ENCODE data around the gene FBXO15. TPM values are rescaled to one million over a fixed set of nuclear protein-coding genes. Genes with fewer than 3 reads are reported as not detected.

The FBXO15 gene
- total and polyA plus RNA-seq, 2 donors (not counting 3 experiments of a cell fraction or from before 2014, with no cell fraction given) = not detected

GRCh38 chr18:74081966-74082741, 65.5 kb downstream of the FBXO15 start:
- Histone ChIP-seq H3K27me3 (ENCODE audit: control insufficient read depth in 2 of 2, insufficient read depth in 2 of 2, low read length in 2 of 2) (no peaks in the 10 kb centered on the region), H3K79me2 (ENCODE audit: control insufficient read depth, insufficient read depth, low read length) (no peaks in the 10 kb centered on the region), H3K4me1 (ENCODE audit: control insufficient read depth, extremely low read depth, insufficient read depth, low read length) (no peaks in the 10 kb centered on the region), H3K4me3 (replicated peaks in 1 of 3; ENCODE audit: insufficient read depth in 1 of 3, low read depth in 1 of 3, low read length in 3 of 3) (no peak overlapping the region), H3K4me2 (ENCODE audit: insufficient read depth, low read length) (no peak overlapping the region), H3K9me1 (replicated peaks; ENCODE audit: control insufficient read depth, extremely low read depth, insufficient read depth, low read length) (no peaks in the 10 kb centered on the region), H3K9me3 (replicated peaks; ENCODE audit: control insufficient read depth, insufficient read depth, low read length) (peaks cover 2% of the 10 kb centered on the region), H2AFZ (ENCODE audit: low read depth, low read length) (no peak overlapping the region), H3K36me3 (ENCODE audit: control insufficient read depth in 2 of 2, extremely low read depth in 1 of 2, insufficient read depth in 2 of 2, low read length in 2 of 2) (no peaks in the 10 kb centered on the region), H3K27ac (ENCODE audit: insufficient read depth, low read depth, low read length) (no peak overlapping the region), H3K9ac (replicated peaks; ENCODE audit: extremely low read depth, insufficient read depth, low read length) (no peak overlapping the region), H4K20me1 (replicated peaks; ENCODE audit: control insufficient read depth, extremely low read depth, insufficient read depth, low read length) (no peaks in the 10 kb centered on the region)
- no peak for TF ChIP-seq GATA2 (IDR thresholded peaks at IDR 0.05; ENCODE audit: insufficient read depth, insufficient read length, low read depth, low read length)
- no peak for TF ChIP-seq JUN (IDR thresholded peaks at IDR 0.05; ENCODE audit: borderline replicate concordance, insufficient read depth, insufficient read length, low read depth)
- no peak for TF ChIP-seq MAX (IDR thresholded peaks at IDR 0.05; ENCODE audit: insufficient read depth, insufficient read length)
- TF ChIP-seq MYC (IDR thresholded peaks at IDR 0.05; ENCODE audit: low read depth, low read length) = no peak
- no peak for TF ChIP-seq POLR2A (IDR thresholded peaks at IDR 0.05; ENCODE audit: low read depth, low read length)
- TF ChIP-seq FOS (IDR thresholded peaks at IDR 0.05; ENCODE audit: borderline replicate concordance, insufficient read depth, low read length) = no peak
- ChIA-PET CTCF (no interaction called here), POLR2A (interaction anchor here (0.6 kb wide), 1 partner anchor 185 kb away, joined by 4 read pairs; no protein-coding TSS in a partner anchor)
- dilution Hi-C loops (cut with MboI; ENCODE audit: extremely low pct_ligation_motif_present, low sequenced_read_pairs) = no loop called here
- intact Hi-C loops (cut with micrococcal nuclease) = loop anchor here (1.0 kb wide), 1 partner anchor 260 kb away; no protein-coding TSS in a partner anchor
- FAIRE-seq = no peak
- no TSS peak for BruUV-seq (replicated peaks)
- DNase-seq (ENCODE audit: low read depth, low spot score) = no peak

- Histone ChIP-seq H3K9ac (replicated peaks; ENCODE audit: extremely low read depth, insufficient read depth, low read length) (no peak overlapping the region), H3K27ac (ENCODE audit: insufficient read depth, low read depth, low read length) (no peak overlapping the region), H2AFZ (ENCODE audit: low read depth, low read length) (no peak overlapping the region), H3K79me2 (ENCODE audit: control insufficient read depth, insufficient read depth, low read length) (no peaks in the 10 kb centered on the region), H3K4me3 (replicated peaks in 1 of 3; ENCODE audit: insufficient read depth in 1 of 3, low read depth in 1 of 3, low read length in 3 of 3) (no peak overlapping the region), H3K9me3 (replicated peaks; ENCODE audit: control insufficient read depth, insufficient read depth, low read length) (peaks cover 2% of the 10 kb centered on the region), H3K4me2 (ENCODE audit: insufficient read depth, low read length) (no peak overlapping the region), H3K9me1 (replicated peaks; ENCODE audit: control insufficient read depth, extremely low read depth, insufficient read depth, low read length) (no peaks in the 10 kb centered on the region), H3K27me3 (ENCODE audit: control insufficient read depth in 2 of 2, insufficient read depth in 2 of 2, low read length in 2 of 2) (no peaks in the 10 kb centered on the region), H4K20me1 (replicated peaks; ENCODE audit: control insufficient read depth, extremely low read depth, insufficient read depth, low read length) (no peaks in the 10 kb centered on the region), H3K4me1 (ENCODE audit: control insufficient read depth, extremely low read depth, insufficient read depth, low read length) (no peaks in the 10 kb centered on the region), H3K36me3 (ENCODE audit: control insufficient read depth in 2 of 2, extremely low read depth in 1 of 2, insufficient read depth in 2 of 2, low read length in 2 of 2) (no peaks in the 10 kb centered on the region)
- TF ChIP-seq FOS (IDR thresholded peaks at IDR 0.05; ENCODE audit: borderline replicate concordance, insufficient read depth, low read length) (no peak), MYC (IDR thresholded peaks at IDR 0.05; ENCODE audit: low read depth, low read length) (no peak), POLR2AphosphoS5 (IDR thresholded peaks at IDR 0.05; ENCODE audit: insufficient read depth, low read depth, low read length) (no peak), CTCF (IDR thresholded peaks at IDR 0.05; ENCODE audit: extremely low read depth in 1 of 2, insufficient read depth in 1 of 2, low read depth in 1 of 2, low read length in 2 of 2) (no peak), POLR2A (IDR thresholded peaks at IDR 0.05; ENCODE audit: low read depth, low read length) (no peak), JUN (IDR thresholded peaks at IDR 0.05; ENCODE audit: borderline replicate concordance, insufficient read depth, insufficient read length, low read depth) (no peak), MAX (IDR thresholded peaks at IDR 0.05; ENCODE audit: insufficient read depth, insufficient read length) (no peak), EZH2 (IDR thresholded peaks at IDR 0.05; ENCODE audit: borderline replicate concordance, low read depth, low read length, severe bottlenecking) (no peak), GATA2 (IDR thresholded peaks at IDR 0.05; ENCODE audit: insufficient read depth, insufficient read length, low read depth, low read length) (no peak)
- intact Hi-C loops (cut with micrococcal nuclease) (no loop called here), dilution Hi-C loops (cut with MboI; ENCODE audit: extremely low pct_ligation_motif_present, low sequenced_read_pairs) (no loop called here)
- no TSS peak for BruUV-seq (replicated peaks)
- POLR2A ChIA-PET = no interaction called here
- FAIRE-seq (no peak), DNase-seq (ENCODE audit: low read depth, low spot score) (no peak)
- CTCF ChIA-PET = no interaction called here
These were observed 69.4 kb downstream of the FBXO15 start for GRCh38 chr18:74078257-74078656.
